ENCODE data around the gene FRZB. TPM values are rescaled to one million over a fixed set of nuclear protein-coding genes. Genes with fewer than 3 reads are reported as not detected.

Gene FRZB
- total RNA-seq, 1 experiment from 2014 or later, result 0.08 TPM

Other genes with a start within 250 kb of the FRZB start
- 122 TPM for gene DNAJC10, start 150.4 kb downstream of the FRZB start, total RNA-seq (2021; ENCODE audit: unreplicated experiment)
- 174 TPM for gene NCKAP1, start 171.8 kb upstream of the FRZB start, total RNA-seq (2021; ENCODE audit: unreplicated experiment)
- gene DUSP19, start 212.1 kb upstream of the FRZB start, total RNA-seq (2021; ENCODE audit: unreplicated experiment), result 1.3 TPM

All from Panc1 (cell line).